HG03159 (cell line): ENCODE measurements around the gene M1AP.
A peak's percentile ranks its signal among the peaks of the same experiment; 100 is the strongest.

Experiments used
- ATAC-seq: cut with Tn5 transposase; IDR thresholded peaks from one replicate; pipeline ENCODE4 v1.9.1; 2021; ENCODE audit warnings: mild to moderate bottlenecking, moderate library complexity; ENCODE audit not compliant: unreplicated experiment

The M1AP gene, protein sequence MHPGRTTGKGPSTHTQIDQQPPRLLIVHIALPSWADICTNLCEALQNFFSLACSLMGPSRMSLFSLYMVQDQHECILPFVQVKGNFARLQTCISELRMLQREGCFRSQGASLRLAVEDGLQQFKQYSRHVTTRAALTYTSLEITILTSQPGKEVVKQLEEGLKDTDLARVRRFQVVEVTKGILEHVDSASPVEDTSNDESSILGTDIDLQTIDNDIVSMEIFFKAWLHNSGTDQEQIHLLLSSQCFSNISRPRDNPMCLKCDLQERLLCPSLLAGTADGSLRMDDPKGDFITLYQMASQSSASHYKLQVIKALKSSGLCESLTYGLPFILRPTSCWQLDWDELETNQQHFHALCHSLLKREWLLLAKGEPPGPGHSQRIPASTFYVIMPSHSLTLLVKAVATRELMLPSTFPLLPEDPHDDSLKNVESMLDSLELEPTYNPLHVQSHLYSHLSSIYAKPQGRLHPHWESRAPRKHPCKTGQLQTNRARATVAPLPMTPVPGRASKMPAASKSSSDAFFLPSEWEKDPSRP

DNA sequence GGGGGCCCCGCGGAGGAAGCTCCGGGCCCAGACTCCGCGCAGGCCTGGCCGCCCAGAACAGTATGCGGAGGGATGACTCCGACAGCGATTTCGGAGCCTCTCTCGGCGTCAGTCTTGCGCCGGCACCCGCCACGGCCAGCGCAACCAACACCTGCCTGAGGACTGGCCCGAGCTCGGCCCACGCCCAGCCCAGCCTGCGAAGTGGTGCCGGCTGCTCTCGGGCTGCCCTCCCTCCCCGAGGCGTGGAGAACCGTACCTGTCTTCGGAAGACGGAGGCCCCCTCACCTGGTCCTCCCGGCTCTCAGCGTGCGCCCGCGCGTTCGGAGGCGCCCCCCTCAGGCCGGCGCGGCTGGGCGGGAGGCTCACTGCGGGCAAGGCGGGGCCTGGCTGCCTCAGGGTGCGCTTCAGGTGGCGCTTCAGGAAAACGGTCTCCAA lies at the start of gene M1AP:
TSS of gene M1AP (minus strand) at position 322 of the 435 bp plus-strand sequence. CDS start 8,055 bp downstream, outside the sequence.
- no peak for ATAC-seq

DNA sequence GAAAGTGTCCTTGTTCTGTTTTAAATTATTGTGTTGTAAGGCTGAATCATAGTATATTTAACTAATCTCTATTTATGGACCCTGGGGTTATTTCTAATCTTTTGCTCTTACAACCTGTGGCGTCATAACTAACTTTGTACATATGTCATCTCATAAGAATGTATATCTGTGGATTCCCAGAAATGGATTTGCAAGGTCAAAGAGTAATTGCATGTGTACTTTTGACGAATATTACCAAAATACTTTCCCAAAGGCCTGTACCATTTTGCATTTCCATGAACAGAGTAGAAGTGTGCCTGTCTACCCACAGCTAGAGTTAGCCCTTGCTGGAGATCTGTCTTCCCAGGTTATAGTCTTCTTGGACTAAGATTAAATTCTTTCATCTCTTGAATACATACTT lies 48.7 kb upstream of the M1AP start:
- ATAC-seq: no peak

DNA sequence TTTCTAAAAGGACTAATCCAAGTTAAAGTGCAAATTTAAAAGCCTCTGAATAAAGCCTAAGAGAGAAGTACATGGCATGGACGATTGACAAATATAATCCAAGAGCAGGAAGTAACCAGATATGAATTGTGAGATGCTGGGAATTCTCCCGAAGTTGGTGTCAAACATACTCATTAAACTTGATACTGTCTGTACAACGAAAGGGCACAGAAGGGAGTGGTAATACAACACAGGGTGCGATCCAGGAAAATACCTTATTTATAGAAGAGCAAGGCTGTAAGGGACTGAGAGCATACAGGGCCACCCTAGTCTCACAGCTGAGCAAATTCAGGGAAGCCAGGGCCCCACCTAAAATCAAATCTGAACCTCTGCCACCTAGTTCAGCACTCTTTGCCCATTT lies 47.5 kb upstream of the M1AP start:
- ATAC-seq: no peak

DNA sequence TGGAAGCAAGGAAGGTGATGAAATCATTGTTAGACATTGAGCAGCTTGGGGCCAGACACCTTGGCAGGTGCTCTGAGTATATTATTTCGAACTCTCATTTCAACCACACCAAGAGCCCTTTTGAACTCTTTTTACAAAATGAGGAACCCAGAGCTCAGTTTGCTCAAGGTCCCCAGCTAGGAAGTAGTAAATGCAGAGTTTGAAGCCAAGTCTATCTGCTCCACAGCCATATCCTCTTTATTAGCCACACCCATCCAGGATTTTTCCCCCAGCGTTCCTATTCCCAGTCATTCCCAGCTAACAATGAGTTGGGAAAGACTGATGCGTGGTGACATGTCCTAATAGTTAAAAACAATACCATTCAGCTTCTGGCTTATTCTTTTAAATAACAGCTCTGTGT lies 46.2 kb upstream of the M1AP start:
- ATAC-seq: no peak

DNA sequence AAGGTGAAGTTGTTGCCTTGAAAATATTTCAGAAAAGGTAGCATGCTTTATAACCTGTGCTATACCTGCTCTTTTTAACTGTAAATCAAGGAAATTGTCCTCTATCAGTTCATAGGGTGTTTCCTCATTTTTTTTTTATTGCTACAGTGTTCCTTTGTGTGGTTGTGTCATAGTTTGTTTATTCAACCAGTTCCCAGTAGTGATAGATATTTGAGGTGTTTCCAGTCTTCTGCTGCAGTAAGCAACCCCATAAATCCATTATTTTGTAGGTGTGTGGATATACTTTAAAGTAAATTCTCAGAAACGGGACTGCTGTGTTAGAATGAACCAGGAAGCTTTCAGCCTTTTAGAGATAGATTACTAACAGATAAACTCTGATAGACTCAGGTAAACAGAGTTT lies 45.5 kb upstream of the M1AP start:
- ATAC-seq: no peak

DNA sequence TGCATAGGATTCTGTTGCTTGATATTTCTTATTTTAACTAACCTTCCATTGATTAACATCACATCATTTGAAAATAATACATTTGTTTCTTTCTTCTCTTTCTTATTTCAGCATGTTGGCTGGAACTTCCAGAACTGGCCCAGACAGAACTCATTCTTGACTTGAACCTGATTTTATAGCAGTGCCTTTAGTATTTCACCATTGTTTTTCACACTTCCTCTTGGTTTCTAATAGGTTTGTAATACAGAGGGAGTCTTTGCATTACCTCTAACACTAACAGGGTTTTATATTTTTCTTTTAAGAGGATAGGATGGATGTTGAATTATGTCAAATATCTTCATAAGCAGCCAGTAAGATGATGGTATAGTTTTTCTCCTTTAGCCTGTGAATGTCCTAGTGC lies 45.1 kb upstream of the M1AP start:
- ATAC-seq: no peak

DNA sequence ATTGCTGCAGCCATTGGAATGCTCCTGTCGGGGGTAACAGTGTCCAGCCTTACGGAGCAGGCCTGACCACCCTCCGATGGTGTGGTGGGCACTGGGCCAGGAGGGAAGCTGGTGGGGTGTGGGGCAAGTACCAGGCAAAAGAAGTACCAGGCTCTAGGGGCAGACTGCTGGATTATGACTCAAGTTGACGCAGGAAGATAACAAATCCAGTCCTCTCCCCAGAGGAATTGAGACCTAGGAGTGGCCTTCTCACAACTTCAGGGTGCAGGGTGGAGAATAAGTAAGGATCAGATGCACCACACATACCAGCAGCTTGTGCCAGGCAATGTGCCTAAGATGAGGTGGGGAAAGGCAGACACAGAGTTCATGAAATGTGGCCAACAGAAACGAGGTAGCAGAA lies 43.8 kb upstream of the M1AP start:
- ATAC-seq: no peak

DNA sequence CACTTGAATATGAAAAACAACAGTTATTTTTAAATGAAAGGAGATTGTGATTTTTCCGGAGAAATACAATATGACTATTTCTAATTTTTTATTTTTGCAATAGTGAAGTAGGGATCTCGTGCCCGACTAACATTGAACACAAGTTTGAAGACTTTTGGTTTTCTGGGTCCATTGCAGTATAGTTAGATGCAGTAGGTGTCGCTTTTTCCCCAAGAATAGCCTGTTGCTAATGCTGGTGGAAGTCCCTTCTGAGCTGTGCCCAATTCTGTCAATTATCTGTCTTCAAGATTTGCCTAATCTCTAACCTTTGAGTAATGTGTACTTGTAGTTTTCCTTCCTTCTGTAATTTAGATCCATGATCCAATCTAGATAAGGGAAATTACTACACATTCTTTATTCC lies 42.4 kb upstream of the M1AP start:
- peak; percentile 86 for ATAC-seq

DNA sequence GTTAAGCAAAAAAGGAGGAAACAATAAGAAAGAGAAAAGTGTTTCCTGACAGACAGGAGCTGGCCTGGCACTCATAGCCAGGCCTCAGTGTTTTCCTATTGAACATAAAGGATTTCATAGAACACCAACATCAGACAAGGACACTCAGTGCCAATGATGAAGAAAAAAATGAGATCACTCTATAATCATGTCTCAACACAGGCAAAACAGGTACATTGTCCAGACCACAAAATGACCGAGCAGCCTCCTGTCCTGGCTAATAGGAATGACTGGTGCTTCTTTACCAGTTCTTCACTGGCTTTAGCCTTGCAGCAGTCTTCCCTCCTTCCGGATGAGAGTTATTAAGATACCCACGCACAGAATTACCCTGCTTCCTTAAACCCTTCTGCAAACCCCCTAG lies 41.5 kb upstream of the M1AP start:
- ATAC-seq: no peak

DNA sequence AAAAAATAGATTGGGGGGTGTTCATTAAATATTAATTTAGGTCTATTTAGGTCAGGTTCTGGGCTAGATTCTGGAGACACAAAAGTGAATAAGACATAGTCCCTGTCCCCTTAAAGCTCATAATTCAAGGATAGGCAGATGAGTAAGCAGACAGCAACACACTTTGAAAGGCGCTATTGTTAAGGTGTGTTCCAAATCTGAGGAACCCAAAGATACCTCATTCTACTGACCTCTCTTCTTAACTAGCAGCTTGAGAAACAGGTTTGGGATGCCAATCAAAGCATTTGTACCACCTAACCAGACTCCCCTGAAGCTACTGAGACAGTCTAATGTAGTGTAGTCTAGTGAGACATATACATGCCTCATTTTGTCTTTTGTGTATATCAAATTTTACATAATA lies 40.8 kb upstream of the M1AP start:
- ATAC-seq: no peak

DNA sequence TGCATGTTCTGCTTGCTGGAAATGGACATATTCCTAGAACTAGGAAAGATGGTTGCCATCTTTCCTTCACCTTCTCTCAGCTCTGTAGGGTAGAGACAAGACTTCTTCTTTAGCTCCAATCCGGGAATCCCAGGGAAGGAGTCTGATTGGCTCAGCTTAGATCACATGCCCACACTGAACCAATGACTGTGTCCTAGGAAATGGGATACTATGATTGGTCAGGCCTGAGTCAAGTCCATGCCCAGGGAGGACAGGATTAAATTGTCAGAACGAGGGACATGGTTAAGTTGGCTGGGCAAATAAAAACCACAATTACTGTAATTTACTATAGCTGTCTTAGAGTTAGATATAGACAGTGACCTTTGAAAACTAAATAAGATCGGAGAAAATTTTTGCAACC lies 37.3 kb upstream of the M1AP start:
- ATAC-seq: no peak

DNA sequence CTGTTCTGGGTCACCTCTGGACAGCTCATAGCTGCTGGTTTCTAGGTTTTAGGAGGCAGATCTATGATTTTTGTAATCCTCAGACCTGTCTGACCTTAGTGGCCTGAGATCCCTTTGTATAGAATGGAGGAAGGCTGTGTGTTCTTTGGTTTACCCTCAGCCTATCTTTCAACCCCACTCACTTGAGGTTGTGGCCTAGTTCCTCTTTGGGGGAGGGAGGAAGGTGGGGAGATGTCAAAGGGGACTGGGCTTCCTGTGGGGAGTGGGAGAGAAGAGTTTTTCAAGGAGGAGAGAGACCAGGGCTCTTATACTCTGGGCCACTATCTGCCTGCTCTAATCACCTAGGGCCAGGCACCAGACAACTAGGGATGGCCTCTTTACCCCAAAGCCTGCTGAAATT lies 34.4 kb upstream of the M1AP start:
- ATAC-seq: no peak

DNA sequence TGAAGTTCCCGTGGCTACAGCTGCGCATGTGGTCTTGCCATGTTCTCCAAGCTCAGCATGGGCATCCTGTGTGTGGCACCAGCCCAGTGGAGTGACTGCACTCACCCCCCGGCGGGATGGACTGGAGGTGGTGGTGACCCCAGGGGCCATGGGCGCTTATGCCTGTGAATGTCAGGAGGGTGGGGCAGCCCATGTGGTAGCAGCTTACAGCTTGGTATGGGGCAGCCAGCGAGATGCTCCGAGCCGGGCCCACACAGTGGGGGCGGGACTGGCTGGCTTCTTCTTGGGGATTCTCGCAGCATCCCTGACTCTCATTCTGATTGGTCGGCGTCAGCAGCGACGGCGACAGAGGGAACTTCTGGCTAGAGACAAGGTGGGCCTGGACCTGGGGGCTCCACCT lies 31.5 kb upstream of the M1AP start:
- ATAC-seq: no peak

DNA sequence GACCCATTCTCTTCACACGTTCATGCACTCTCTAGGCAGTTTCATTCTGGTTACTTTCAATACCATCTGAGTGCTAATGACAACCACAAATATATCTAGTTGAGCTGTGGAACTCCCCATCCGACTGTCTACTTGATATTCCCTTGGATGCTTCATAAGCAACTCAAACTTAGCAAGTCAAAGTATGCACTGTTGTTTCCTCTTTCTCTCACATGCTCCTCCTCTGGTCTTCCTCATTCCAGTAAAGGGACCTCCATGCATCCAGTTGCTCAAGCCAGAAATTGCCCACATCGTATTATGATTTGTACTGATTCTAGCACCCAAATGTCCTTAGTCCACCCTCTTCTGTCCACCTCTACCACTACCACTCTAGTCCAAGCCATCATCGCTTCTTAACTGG lies 28.2 kb upstream of the M1AP start:
- no peak for ATAC-seq

DNA sequence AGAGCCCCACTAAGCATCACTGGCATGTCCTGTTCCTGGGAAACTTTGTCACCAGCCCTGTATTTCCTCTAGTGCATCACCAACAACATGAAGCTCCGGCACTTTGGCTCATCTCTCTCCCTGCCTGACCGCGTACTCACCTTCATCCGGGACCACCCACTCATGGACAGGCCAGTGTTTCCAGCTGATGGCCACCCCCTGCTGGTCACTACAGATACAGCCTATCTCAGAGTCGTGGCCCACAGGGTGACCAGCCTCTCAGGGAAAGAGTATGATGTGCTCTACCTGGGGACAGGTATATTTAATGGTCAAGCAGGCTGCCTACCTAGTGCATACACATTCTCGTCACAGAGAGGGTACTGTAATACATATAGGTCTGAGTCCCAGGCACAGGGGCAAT lies 27.0 kb upstream of the M1AP start:
- no peak for ATAC-seq

DNA sequence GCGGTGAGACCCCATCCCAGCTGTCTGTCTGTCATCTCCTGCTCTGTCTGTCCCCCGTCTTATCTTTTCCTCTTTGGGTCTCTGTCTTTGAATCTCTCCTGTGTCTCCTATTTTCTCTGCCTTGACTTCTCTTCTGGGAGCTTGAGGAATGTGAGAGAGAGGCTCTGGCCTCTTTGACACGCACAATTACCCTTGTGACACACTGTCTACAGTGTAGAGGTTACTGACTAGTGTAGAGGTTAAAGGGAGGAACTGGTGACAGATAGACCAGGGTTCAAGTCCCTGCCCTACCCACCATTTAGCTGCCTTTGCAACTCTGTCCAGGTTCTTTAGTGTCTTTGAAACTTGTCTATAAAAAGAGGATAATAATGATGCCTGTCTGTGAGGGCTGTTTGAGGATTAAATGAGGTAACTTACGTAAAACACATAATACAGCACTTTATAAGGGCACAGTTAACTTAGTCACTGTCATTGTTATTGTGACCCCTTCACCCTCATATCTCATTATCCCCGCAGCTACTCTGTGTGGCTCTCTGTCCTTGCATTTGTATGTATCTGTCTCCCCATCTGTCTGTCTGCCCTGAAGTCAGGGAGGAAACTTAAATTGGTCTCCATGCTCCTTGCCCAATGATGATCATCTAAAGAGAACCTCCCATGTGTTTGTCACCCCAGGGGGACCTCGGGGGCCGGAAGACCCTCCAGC lies 25.8 kb upstream of the M1AP start:
- no peak for ATAC-seq

DNA sequence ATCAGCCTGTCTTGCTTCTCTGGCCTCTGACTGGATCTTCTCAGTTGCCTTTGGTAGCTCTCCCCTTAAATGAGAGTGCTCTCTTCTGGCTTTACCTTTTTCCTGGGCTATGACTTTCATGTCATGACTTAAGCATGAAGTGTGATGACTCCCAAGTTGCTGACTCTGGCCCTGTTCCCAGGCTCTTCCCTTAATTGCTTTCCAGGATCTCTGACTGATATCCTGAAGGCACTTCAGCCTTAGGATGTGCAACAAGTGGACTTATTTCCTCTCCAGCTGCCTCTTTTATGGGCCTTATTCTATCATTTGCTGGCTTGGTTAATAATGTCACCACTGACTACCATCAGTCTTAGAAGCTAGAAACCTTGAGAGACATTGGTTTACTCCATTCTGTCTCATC lies 23.3 kb upstream of the M1AP start:
- ATAC-seq: no peak

DNA sequence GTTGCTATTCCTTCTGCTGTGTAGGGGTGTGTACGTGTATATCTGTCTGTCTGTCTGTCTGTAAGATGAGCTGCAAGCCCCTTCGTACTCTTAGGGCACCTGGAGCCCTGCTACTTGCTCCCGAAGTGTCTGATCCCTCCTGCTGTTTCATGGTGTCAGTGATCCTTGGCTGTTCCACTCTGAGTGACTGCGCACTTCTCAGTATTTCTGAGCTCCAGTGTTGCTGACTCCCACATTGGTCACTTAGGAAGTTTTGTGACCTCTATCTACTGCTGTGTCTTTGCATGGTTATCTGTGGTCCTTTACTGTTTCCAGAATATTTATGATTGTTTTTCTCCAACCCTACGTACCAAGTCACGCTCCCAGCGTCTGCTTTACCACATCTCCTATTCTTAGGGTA lies 22.1 kb upstream of the M1AP start:
- ATAC-seq: no peak

DNA sequence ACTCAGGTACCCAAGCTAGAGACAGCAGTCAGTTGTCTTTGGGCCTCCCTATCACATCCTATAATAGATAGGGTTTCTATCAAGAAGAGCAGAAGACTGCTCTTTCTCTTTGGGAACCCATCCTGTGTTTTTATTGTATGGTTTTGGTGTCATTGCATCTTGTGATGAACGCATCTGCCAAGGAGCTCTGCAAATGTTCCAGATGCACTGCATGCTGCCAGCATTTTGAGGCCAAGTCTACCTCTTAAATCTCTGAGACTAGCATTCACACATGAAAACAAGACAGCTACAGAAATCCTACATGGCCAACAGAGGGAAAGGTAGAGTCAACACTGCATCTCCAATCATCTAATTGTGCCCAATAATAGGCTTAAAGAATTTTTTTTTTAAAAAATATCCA lies 20.0 kb upstream of the M1AP start:
- ATAC-seq: no peak

DNA sequence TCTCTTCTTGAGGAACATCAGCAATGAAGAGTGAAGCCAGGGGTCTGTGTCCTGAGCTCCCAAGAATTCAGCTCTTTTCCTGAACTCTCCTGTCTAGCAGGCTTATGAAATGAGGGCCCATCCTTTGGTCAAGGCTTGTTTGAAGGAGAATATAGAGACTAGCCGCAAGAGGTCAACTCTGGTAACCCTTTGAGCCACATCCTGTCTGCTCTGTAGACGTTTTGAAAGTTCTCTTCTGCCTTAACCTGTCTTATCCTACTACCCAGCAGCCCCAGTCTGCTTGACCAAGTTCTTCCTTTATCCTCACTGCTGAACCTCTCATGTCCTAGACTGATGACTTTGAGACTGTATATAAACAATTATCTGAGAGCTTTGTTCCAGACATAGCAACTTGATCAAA lies 11.3 kb upstream of the M1AP start:
- no peak for ATAC-seq

DNA sequence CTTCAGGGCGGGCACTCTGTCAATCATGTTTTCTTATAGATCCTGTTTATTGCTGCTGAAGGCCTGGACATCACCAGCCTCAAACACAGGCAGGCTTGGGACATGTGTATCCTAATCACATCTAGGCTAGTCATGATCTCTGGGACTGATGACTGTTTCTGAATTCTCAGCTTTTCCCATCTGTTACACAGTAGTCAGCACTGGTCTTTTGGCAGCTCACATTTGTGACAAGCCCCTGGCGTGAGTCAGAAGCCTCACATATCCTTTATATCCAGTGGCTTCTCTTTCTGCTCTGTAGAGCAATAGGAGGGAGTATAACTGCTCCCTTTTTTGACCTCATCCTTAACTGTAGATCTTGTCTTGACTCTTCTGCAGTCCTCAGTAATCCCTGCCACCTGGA lies 10.4 kb upstream of the M1AP start:
- ATAC-seq: no peak

DNA sequence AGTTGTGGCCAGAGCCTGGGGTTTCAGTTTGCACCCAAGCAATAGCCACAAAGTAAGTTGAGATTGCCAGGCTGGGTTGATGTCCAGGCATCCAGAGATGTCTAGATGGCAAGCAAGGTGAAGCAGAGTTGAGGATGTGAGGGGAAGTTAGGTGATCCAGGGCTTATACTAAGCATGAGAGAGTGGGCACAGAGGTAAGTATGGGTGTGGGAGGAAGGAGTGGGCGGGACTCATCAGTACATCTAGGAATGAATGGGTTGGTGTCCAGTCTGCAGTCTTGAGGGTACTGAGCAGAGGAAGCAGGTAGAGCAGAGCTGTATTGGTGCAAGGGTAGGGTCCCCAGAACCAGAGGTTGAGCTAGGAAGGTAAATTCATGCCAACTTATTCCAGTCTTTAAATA lies 7.4 kb upstream of the M1AP start:
- no peak for ATAC-seq
